Esophagus muscularis mucosa (tissue), 4 donors: ENCODE data around the gene TTC34. TPM values are rescaled to one million over a fixed set of nuclear protein-coding genes. Genes with fewer than 3 reads are reported as not detected.

ENCODE experiments used
- DNase-seq: peaks from one replicate; pipeline ENCODE4 v3.0.0-alpha.2; 2017; ENCODE audit errors: extremely low spot score
- H3K27ac ChIP-seq, 4 donors: fragments of 200-600 bp; sonication (generic); replicated peaks in 1 of 4; 1 replicate in 3 of 4; 2 replicates in 1 of 4; pipeline ENCODE4 v1.5.1; 2016 to 2019; ENCODE audit warnings: mild to moderate bottlenecking in 1 of 4
- H3K27me3 ChIP-seq, 4 donors: fragments of 200-600 bp; sonication (generic); one replicate each; pipeline versions ENCODE4 v1.5.1 to v1.6.0; 2016 to 2019
- H3K36me3 ChIP-seq, 4 donors: fragments of 200-600 bp; sonication (generic); one replicate each; pipeline ENCODE4 v1.5.1; 2016 to 2019
- H3K4me1 ChIP-seq, 4 donors: fragments of 200-600 bp; sonication (generic); one replicate each; pipeline ENCODE4 v1.5.1; 2016 to 2019
- H3K4me3 ChIP-seq, 4 donors: fragments of 200-600 bp; sonication (generic); 1 replicate in 2 of 4; 2 replicates in 2 of 4; pipeline ENCODE4 v1.5.1; 2016 to 2019; ENCODE audit warnings: mild to moderate bottlenecking in 4 of 4, moderate library complexity in 1 of 4
- H3K9me3 ChIP-seq, 4 donors: fragments of 200-600 bp; sonication (generic); 1 replicate in 3 of 4; 2 replicates in 1 of 4; pipeline ENCODE4 v1.5.1; 2016 to 2019
- EP300 ChIP-seq: sonication (generic); formaldehyde crosslinking; IDR thresholded peaks from one replicate; pipeline ENCODE4 v1.6.1; 2017; ENCODE audit warnings: antibody characterized with exemption
- POLR2A ChIP-seq: fragments of 450-650 bp; IDR thresholded peaks from one replicate; pipeline ENCODE4 v1.6.1; 2017; ENCODE audit warnings: antibody characterized with exemption, moderate library complexity, mild to moderate bottlenecking, low read depth
- POLR2AphosphoS5 ChIP-seq, 2 donors: sonication (generic); formaldehyde crosslinking; IDR thresholded peaks; one replicate each; pipeline ENCODE4 v1.6.1; 2017; ENCODE audit warnings: antibody characterized with exemption in 2 of 2
- WGBS: methylation state at CpG from one replicate; pipeline ENCODE4 v1.1.5; 2018; 5-methylcytosine and 5-hydroxymethylcytosine counted together
- intact Hi-C: fragments of 100-400 bp; cut with DNase I; formaldehyde crosslinking; loops from one replicate; pipeline ENCODE4 v1.15.1; 2023
- total RNA-seq, 4 donors: library from RNA; depleted of rRNA; stranded (reverse); fragments of >200 nt; gene quantifications; one replicate each; pipeline versions ENCODE4 v1.1.0 to v1.2.1, GENCODE V29; 2016
- TF ChIP-seq, protein P1 (sequence below), 3 experiments: fragments of 200-600 bp in 2 of 3; fragments of 450-650 bp in 1 of 3; sonication (generic) in 2 of 3; IDR thresholded peaks; one replicate each; pipeline ENCODE4 v1.5.1; 2017 to 2019; ENCODE audit warnings: antibody characterized with exemption in 3 of 3, mild to moderate bottlenecking in 2 of 3, moderate library complexity in 1 of 3

TTC34 gene
- total RNA-seq, 4 donors from 2014 or later: under 0.01 to 0.46 (median 0.10) TPM

DNA sequence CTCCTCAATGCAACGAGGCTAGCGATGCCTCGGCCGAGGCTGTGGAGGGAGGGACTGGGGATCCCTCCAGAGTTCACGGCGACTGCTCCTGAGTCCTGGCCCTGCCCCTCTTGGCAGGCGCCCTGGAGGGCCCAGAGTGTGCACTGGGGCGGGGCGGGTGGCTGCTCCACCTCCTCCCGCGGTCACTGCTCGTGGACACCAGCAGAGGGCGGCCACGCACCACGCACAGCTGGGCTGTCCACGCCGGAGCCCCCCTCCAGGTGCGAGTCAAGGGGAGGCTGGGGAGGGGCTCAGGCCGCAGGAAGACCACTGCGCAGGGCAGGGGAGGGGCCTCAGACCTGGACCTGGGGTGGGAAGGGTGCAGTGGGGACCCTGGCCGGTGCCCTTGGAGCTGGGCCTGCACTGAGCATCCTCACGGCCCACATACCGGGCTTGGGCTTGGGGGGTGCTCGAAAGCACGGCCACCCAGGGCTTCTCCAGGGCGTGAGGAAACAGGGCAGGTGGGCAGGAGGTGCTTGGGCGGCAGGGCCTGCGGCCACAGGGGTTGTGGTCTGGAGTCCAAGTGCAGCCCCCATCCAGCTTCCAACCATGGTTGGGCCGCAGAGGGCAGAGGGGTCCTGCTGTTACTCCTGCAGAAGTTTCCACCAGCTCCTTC is 20.6 kb upstream of the TTC34 start:
- TF ChIP-seq, protein P1, sequence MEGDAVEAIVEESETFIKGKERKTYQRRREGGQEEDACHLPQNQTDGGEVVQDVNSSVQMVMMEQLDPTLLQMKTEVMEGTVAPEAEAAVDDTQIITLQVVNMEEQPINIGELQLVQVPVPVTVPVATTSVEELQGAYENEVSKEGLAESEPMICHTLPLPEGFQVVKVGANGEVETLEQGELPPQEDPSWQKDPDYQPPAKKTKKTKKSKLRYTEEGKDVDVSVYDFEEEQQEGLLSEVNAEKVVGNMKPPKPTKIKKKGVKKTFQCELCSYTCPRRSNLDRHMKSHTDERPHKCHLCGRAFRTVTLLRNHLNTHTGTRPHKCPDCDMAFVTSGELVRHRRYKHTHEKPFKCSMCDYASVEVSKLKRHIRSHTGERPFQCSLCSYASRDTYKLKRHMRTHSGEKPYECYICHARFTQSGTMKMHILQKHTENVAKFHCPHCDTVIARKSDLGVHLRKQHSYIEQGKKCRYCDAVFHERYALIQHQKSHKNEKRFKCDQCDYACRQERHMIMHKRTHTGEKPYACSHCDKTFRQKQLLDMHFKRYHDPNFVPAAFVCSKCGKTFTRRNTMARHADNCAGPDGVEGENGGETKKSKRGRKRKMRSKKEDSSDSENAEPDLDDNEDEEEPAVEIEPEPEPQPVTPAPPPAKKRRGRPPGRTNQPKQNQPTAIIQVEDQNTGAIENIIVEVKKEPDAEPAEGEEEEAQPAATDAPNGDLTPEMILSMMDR (IDR thresholded peaks at IDR 0.05): peak; percentile 30 to 61 (median 43)
- no peak for TF ChIP-seq EP300
- no peak for DNase-seq
- Histone ChIP-seq H3K36me3 (no peaks in the 10 kb centered on the region), H3K27me3 (peaks cover 0 to 85% (median 4%) of the 10 kb centered on the region in 4 donors), H3K4me3 (no peak overlapping the region), H3K27ac (no peak overlapping the region), H3K4me1 (peaks cover 0 to 8% (median 7%) of the 10 kb centered on the region in 4 donors), H3K9me3 (peaks cover 0 to 3% (median 0%) of the 10 kb centered on the region in 4 donors)
- intact Hi-C loops: loop anchor here (10.0 kb wide), 1 partner anchor 603 kb away; no protein-coding TSS in a partner anchor
- 3% methylated on average over 12 of the region's 29 CpGs for WGBS

DNA sequence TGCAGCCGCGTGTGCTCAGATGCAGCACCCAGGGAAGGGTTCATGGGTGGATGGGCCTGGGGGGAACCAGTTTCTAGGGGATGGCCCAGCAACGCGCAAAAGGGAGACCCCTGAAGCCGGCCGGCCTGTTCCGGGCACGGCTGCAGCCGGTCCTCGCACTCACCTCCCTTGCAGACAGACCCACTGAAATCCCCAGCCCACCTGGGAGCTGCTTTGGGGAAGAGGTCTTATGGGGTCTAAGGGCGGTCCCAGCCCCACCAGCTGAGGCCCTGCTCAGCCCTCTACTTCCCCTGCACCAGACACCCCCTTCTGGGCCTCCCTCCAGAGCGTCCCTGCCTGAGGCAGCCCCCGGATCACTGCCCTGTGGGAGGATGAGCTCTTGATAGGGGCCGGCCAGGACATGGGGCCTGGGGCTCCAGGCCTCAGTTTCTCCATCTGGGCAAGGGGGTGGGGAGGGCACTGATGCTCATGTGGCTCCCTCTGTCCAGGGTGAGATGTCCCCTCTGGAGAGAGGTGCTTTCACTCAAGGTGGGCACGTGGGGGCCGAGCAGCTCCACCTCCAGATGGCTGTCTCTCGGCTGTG is 20.0 kb upstream of the TTC34 start:
- no peaks in the 10 kb centered on the region for H3K9me3 ChIP-seq
- H3K27ac ChIP-seq: no peak overlapping the region
- TF ChIP-seq POLR2AphosphoS5 (IDR thresholded peaks at IDR 0.05) (no peak), EP300 (no peak), POLR2A (no peak)
- TF ChIP-seq, protein P1 (IDR thresholded peaks at IDR 0.05): no peak
- peaks cover 0 to 83% (median 4%) of the 10 kb centered on the region in 4 donors for H3K27me3 ChIP-seq
- no peak for DNase-seq
- H3K4me1 ChIP-seq: peaks cover 0 to 8% (median 7%) of the 10 kb centered on the region in 4 donors
- WGBS: 69% methylated on average over 5 of the region's 17 CpGs
- intact Hi-C loops: loop anchor here (10.0 kb wide), 1 partner anchor 603 kb away; no protein-coding TSS in a partner anchor
- no peak overlapping the region for H3K4me3 ChIP-seq
- no peaks in the 10 kb centered on the region for H3K36me3 ChIP-seq

DNA sequence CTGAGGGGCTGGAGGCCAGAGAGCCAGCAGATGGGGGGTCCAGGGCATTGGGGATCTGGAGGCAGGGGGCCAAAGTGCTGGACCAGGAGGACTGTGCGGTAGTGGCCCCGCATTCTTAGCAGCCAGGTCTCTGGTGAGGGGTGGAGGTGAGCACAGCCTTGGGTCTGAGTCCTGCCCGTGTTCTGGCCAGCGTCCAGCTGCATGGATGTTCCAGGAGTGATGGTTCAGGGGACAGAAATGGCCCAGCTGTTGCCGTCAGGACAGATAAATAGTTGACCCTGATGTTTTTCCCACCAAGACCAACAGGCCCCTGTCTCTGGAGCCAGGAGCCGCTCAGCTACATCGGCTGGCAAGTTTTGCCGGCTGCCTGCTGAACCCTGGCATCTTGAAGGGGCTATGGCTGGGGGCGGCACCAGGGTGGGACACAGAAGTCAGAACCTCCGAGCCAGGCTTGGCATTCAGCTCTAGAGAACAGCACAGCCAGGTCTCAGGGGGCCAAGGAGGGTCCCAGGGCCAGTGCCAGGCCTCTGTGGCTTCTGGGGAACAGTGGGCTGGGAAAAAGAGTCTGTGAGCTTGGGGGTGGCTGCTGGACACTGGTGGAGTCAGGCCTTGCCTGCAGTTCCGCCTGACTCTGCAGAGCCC is 19.4 kb upstream of the TTC34 start:
- Histone ChIP-seq H3K36me3 (no peaks in the 10 kb centered on the region), H3K4me1 (peaks cover 0 to 8% (median 7%) of the 10 kb centered on the region in 4 donors), H3K9me3 (no peaks in the 10 kb centered on the region), H3K27ac (no peak overlapping the region), H3K4me3 (no peak overlapping the region), H3K27me3 (peaks cover 0 to 79% (median 4%) of the 10 kb centered on the region in 4 donors)
- no peak for TF ChIP-seq POLR2A
- TF ChIP-seq POLR2AphosphoS5 (IDR thresholded peaks at IDR 0.05): no peak
- TF ChIP-seq EP300: no peak
- TF ChIP-seq, protein P1 (IDR thresholded peaks at IDR 0.05): no peak
- intact Hi-C loops: loop anchor here (10.0 kb wide), 1 partner anchor 604 kb away; no protein-coding TSS in a partner anchor
- 51% methylated on average over 4 of the region's 11 CpGs for WGBS
- DNase-seq: no peak

DNA sequence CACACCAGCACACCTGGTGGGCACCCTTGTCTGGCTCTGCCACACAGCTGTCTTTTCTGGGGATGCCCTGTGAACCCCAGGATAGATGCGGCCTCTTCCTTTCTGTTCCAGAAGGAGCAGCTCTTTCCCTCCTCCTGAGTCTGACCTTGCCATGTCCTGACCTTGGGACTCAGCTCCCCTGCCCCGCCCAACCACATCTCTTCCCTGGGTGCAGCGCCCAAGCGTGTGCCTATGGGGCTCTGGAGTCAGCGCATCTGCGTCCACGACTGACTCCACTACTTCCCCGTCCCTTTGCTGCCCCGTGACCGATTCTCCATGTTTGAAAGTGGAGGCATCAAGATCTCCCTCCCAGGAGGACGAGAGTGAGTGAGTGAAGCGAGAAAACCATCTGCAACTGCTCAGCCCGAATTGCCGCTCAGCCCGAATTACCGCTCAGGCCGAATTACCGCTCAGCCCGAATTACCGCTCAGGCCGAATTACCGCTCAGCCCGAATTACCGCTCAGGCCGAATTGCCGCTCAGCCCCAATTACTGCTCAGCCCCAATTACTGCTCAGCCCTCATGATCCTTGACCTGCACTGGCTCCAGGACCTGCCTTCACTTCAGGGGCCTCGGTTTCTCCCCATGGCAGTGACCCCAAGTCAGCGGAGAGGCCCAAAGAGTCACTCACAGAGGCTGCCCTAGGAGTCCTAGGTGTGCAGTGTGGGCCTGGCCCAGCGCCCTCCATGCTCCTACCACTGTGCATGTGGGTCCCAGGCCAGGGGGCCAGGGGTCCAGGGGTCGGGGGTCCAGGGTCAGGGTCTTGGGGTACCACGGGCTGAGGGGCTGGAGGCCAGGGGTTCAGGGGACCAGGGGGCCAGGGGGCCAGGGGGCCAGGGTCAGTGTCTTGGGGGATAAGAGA is 18.6 kb upstream of the TTC34 start:
- no peak overlapping the region for H3K4me3 ChIP-seq
- H3K9me3 ChIP-seq: no peaks in the 10 kb centered on the region
- WGBS: 92% methylated on average over 26 of the region's 31 CpGs
- no peaks in the 10 kb centered on the region for H3K36me3 ChIP-seq
- peaks cover 0 to 77% (median 4%) of the 10 kb centered on the region in 4 donors for H3K27me3 ChIP-seq
- H3K27ac ChIP-seq: no peak overlapping the region
- TF ChIP-seq POLR2A (no peak), POLR2AphosphoS5 (IDR thresholded peaks at IDR 0.05) (no peak), EP300 (no peak)
- TF ChIP-seq, protein P1 (IDR thresholded peaks at IDR 0.05): no peak
- intact Hi-C loops: loop anchor here (10.0 kb wide), 1 partner anchor 605 kb away; no protein-coding TSS in a partner anchor
- no peak for DNase-seq
- peaks cover 0 to 8% (median 7%) of the 10 kb centered on the region in 4 donors for H3K4me1 ChIP-seq
